Omental fat pad (tissue), 4 donors: ENCODE results near the gene SAP30BP. TPM values are rescaled to one million over a fixed set of nuclear protein-coding genes. Genes with fewer than 3 reads are reported as not detected.

Experiments
- ATAC-seq: fragments of 150-250 bp; one replicate; pipeline ENCODE4 v1.9.1; 2016; ENCODE audit warnings: mild to moderate bottlenecking, moderate library complexity; ENCODE audit not compliant: low FRiP score
- DNase-seq: peaks from one replicate; pipeline ENCODE4 v3.0.0-alpha.2; 2019; ENCODE audit warnings: low spot score
- CTCF ChIP-seq, 3 donors: fragments of 450-650 bp; IDR thresholded peaks; one replicate each; pipeline ENCODE4 v1.5.1; 2016 to 2017; ENCODE audit warnings: antibody characterized with exemption in 3 of 3, mild to moderate bottlenecking in 3 of 3, moderate library complexity in 2 of 3
- total RNA-seq, 4 donors: library from RNA; depleted of rRNA; stranded (reverse); fragments of >200 nt; gene quantifications; one replicate each; pipeline ENCODE4 v1.1.0, GENCODE V29; 2016

The SAP30BP gene
- total RNA-seq, 4 donors from 2014 or later = 52.9 to 105 (median 68.8) TPM

GRCh38 chr17:75623386-75623785 is 43.8 kb upstream of the SAP30BP start:
- DNase-seq (no peak), ATAC-seq (no peak)
- no peak for TF ChIP-seq CTCF (IDR thresholded peaks at IDR 0.05)

- DNase-seq (no peak), ATAC-seq (no peak)
These were observed 43.1 kb upstream of the SAP30BP start for GRCh38 chr17:75624021-75624420.

GRCh38 chr17:75624714-75625345 is 42.3 kb upstream of the SAP30BP start:
- no peak for DNase-seq
- peak; percentile 2 for ATAC-seq
- TF ChIP-seq CTCF (IDR thresholded peaks at IDR 0.05) = no peak

More at GRCh38 chr17:75624021-75624420, 43.1 kb upstream of the SAP30BP start:
- TF ChIP-seq CTCF (IDR thresholded peaks at IDR 0.05) = no peak

- ATAC-seq = no peak
- TF ChIP-seq CTCF (IDR thresholded peaks at IDR 0.05) = no peak
- no peak for DNase-seq
These were observed 41.2 kb upstream of the SAP30BP start for GRCh38 chr17:75625813-75626486.

- no peak for TF ChIP-seq CTCF (IDR thresholded peaks at IDR 0.05)
- ATAC-seq = no peak
These were observed 40.6 kb upstream of the SAP30BP start for GRCh38 chr17:75626496-75627038.

GRCh38 chr17:75627094-75627493 is 40.0 kb upstream of the SAP30BP start:
- no peak for TF ChIP-seq CTCF (IDR thresholded peaks at IDR 0.05)
- ATAC-seq (no peak), DNase-seq (no peak)

More at GRCh38 chr17:75626496-75627038, 40.6 kb upstream of the SAP30BP start:
- DNase-seq = no peak
